HG02763 (cell line): ENCODE data around the gene SF1.

Experiments
- ATAC-seq: cut with Tn5 transposase; IDR thresholded peaks from one replicate; pipeline ENCODE4 v1.9.1; 2021; ENCODE audit warnings: mild to moderate bottlenecking, moderate library complexity; ENCODE audit not compliant: unreplicated experiment

SF1 gene

GRCh38 chr11:64786308-64786707 lies 8.0 kb upstream of the SF1 start:
- ATAC-seq: no peak

GRCh38 chr11:64784813-64785581 lies 6.7 kb upstream of the SF1 start:
- ATAC-seq: no peak

- ATAC-seq: peak; percentile 16
These were observed 194 bp downstream of the SF1 start for GRCh38 chr11:64778223-64778472.

- peak; percentile 28 for ATAC-seq
These were observed 706 bp downstream of the SF1 start for GRCh38 chr11:64777449-64778222.

GRCh38 chr11:64776875-64777274 lies 1.5 kb downstream of the SF1 start:
- ATAC-seq: no peak

- ATAC-seq: no peak
These were observed 1.9 kb downstream of the SF1 start for GRCh38 chr11:64776425-64776824.

- ATAC-seq: no peak
These were observed 4.2 kb downstream of the SF1 start for GRCh38 chr11:64774144-64774543.

GRCh38 chr11:64772303-64773018 lies 5.9 kb downstream of the SF1 start:
- ATAC-seq: no peak

GRCh38 chr11:64771861-64772260 lies 6.5 kb downstream of the SF1 start:
- no peak for ATAC-seq

- ATAC-seq: no peak
These were observed 8.2 kb downstream of the SF1 start for GRCh38 chr11:64770120-64770519.

GRCh38 chr11:64769283-64769682 lies 9.1 kb downstream of the SF1 start:
- ATAC-seq: no peak

- no peak for ATAC-seq
These were observed 10.0 kb downstream of the SF1 start for GRCh38 chr11:64768300-64768694.

GRCh38 chr11:64767344-64768299 lies 10.7 kb downstream of the SF1 start:
- ATAC-seq: no peak

GRCh38 chr11:64766881-64767280 lies 11.5 kb downstream of the SF1 start:
- no peak for ATAC-seq

- ATAC-seq: no peak
These were observed 12.3 kb downstream of the SF1 start for GRCh38 chr11:64765851-64766665.

- no peak for ATAC-seq
These were observed 13.0 kb downstream of the SF1 start for GRCh38 chr11:64765291-64765850.

- ATAC-seq: no peak
These were observed 13.6 kb downstream of the SF1 start for GRCh38 chr11:64764753-64765152.

- no peak for ATAC-seq
These were observed 14.2 kb downstream of the SF1 start for GRCh38 chr11:64764040-64764611.

GRCh38 chr11:64763526-64764039 lies 14.8 kb downstream of the SF1 start:
- no peak for ATAC-seq
